Measurements from ENCODE around the gene KRTAP19-7.

DNA sequence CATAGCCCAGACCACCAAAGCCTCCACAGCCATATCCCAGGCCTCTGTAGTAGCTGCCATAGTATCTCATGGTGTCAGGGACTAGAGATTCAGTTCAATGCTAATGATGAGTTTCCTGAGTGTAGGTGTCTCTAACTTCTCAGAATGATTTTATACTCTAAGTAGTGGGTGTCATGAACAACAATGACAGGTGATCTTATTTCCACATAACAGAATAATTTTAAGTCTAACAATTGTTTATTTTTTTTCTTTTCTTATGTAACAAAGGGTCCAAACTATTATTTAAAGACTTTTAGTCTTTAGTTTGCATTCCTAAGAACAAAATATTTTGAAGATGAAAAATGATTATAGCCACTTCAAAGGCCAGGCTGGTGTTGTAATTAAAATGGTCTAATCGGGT, 19.4 kb downstream of the KRTAP19-7 start, which contains the start of gene KRTAP19-6:
- TF ChIP-seq, protein P1, sequence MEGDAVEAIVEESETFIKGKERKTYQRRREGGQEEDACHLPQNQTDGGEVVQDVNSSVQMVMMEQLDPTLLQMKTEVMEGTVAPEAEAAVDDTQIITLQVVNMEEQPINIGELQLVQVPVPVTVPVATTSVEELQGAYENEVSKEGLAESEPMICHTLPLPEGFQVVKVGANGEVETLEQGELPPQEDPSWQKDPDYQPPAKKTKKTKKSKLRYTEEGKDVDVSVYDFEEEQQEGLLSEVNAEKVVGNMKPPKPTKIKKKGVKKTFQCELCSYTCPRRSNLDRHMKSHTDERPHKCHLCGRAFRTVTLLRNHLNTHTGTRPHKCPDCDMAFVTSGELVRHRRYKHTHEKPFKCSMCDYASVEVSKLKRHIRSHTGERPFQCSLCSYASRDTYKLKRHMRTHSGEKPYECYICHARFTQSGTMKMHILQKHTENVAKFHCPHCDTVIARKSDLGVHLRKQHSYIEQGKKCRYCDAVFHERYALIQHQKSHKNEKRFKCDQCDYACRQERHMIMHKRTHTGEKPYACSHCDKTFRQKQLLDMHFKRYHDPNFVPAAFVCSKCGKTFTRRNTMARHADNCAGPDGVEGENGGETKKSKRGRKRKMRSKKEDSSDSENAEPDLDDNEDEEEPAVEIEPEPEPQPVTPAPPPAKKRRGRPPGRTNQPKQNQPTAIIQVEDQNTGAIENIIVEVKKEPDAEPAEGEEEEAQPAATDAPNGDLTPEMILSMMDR (IDR thresholded peaks at IDR 0.05; ENCODE audit: poor library complexity): no peak
- TF ChIP-seq EZH2 (IDR thresholded peaks at IDR 0.05; ENCODE audit: borderline replicate concordance) (no peak), EZH2phosphoT487 (IDR thresholded peaks at IDR 0.05; ENCODE audit: low read depth, severe bottlenecking, unreplicated experiment) (no peak)

All from hepatocyte (in vitro differentiated cells).